Hippocampal formation (tissue), 2 donors: ENCODE measurements around the gene CDC6.

ENCODE experiments used
- DNase-seq, 2 donors: peaks; one replicate each; lab custom pipeline; 2025; lab: John Stamatoyannopoulos, UW

CDC6 gene

DNA sequence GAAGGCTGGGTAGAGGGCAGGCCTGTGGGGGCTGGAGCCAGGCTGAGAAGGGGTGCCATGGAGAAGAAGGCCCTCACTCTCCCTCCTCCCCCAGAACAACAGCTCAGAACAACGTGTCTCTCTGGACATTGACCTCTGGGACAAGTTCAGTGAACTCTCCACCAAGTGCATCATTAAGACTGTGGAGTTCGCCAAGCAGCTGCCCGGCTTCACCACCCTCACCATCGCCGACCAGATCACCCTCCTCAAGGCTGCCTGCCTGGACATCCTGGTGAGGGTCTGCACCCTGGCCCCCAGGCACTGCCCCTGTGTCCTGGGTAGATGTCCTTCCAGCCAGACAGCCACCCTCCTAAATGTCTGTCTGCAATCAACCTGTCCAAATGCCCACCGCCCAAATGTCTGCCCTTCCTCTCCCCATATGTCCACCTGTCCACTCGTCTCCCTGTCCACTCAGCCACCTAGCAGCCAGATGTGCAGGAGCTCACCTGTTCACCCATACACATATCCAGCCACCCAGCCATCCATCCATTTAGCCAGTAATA, 64.6 kb downstream of the CDC6 start:
- no peak for DNase-seq

DNA sequence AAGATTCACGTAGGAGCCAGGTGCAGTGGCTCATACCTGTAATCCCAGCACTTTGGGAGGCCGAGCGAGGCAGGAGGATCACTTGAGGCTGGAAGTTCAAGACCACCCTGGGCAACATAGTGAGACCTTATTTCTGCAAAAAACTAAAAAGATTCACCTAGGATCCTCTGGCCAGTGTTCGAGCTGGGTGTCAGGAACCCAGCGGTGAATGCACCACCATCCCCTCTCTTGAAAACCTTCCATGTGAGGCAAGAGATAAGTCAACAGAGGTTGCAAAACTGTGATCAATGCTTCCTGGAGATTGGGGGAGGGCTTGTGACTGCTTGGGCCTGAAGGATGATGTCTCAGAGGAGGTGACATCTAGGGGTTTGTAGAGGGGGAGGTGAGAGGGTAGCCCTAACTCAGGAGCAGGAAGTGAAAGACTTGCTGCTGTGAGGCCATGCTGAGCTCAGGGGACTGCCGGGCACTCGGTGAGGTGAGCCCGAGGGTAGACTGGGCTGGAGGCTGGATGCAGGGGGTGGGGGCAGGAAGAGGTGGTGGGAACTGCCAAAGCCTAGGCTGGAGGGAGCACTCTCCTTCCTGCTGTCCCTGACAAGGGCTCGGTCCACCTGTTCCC, 65.2 kb downstream of the CDC6 start:
- no peak for DNase-seq
